H9 (cell line): ENCODE data around the gene PPIF. TPM values are rescaled to one million over a fixed set of nuclear protein-coding genes. Genes with fewer than 3 reads are reported as not detected.

Experiments used
- DNase-seq: peaks from one replicate; pipeline ENCODE4 v3.0.0-alpha.2; 2017
- H2AFZ ChIP-seq: one replicate; pipeline ENCODE4 v1.6.1; 2013; ENCODE audit warnings: mild to moderate bottlenecking, low read length, control low read depth, moderate library complexity
- H2AK5ac ChIP-seq: 2 replicates; pipeline ENCODE4 v1.6.1; 2013; ENCODE audit warnings: low read length, control low read depth, mixed read lengths; ENCODE audit not compliant: insufficient read length
- H2BK120ac ChIP-seq: one replicate; pipeline ENCODE4 v1.6.1; 2013; ENCODE audit warnings: low read depth, mild to moderate bottlenecking, low read length, control low read depth, inconsistent platforms; ENCODE audit not compliant: poor library complexity, severe bottlenecking
- H2BK12ac ChIP-seq: 2 replicates; pipeline ENCODE4 v1.6.1; 2013; ENCODE audit warnings: low read length, control low read depth, mixed read lengths, low read depth; ENCODE audit not compliant: insufficient read length
- H2BK15ac ChIP-seq: 2 replicates; pipeline ENCODE4 v1.6.1; 2013; ENCODE audit warnings: low read depth, low read length, control low read depth
- H2BK20ac ChIP-seq: one replicate; pipeline ENCODE4 v1.6.1; 2013; ENCODE audit warnings: low read depth, mild to moderate bottlenecking, low read length, control low read depth, inconsistent platforms; ENCODE audit not compliant: poor library complexity, severe bottlenecking
- H2BK5ac ChIP-seq: 2 replicates; pipeline ENCODE4 v1.6.1; 2013; ENCODE audit warnings: low read length, control low read depth, mixed read lengths; ENCODE audit not compliant: insufficient read length
- H3K14ac ChIP-seq: 2 replicates; pipeline ENCODE4 v1.6.1; 2013; ENCODE audit warnings: low read length, control low read depth; ENCODE audit not compliant: insufficient read depth
- H3K18ac ChIP-seq: 2 replicates; pipeline ENCODE4 v1.6.1; 2013; ENCODE audit warnings: low read depth, mild to moderate bottlenecking, mixed read lengths, low read length, control low read depth; ENCODE audit not compliant: insufficient read length
- H3K23ac ChIP-seq: 2 replicates; pipeline ENCODE4 v1.6.1; 2013; ENCODE audit warnings: low read length, control low read depth, mixed read lengths, low read depth; ENCODE audit not compliant: insufficient read length
- H3K23me2 ChIP-seq: 2 replicates; pipeline ENCODE4 v1.6.1; 2013; ENCODE audit warnings: low read depth, mild to moderate bottlenecking, mixed read lengths, low read length, control low read depth; ENCODE audit not compliant: insufficient read length, poor library complexity, severe bottlenecking
- H3K27ac ChIP-seq: 2 replicates; pipeline ENCODE4 v1.5.1; 2013; ENCODE audit warnings: low read length, control low read depth, mixed read lengths, low read depth; ENCODE audit not compliant: insufficient read length
- H3K27me3 ChIP-seq: 2 replicates; pipeline ENCODE4 v1.6.1; 2013; ENCODE audit warnings: low read length, control low read depth, inconsistent platforms; ENCODE audit not compliant: insufficient read depth
- H3K4ac ChIP-seq: 2 replicates; pipeline ENCODE4 v1.6.1; 2013; ENCODE audit warnings: low read depth, mild to moderate bottlenecking, control low read depth, inconsistent platforms, low read length, moderate library complexity
- H3K4me1 ChIP-seq: 2 replicates; pipeline ENCODE4 v1.6.1; 2013; ENCODE audit warnings: low read length, control low read depth, inconsistent platforms; ENCODE audit not compliant: insufficient read depth
- H3K4me2 ChIP-seq: 2 replicates; pipeline ENCODE4 v1.6.1; 2013; ENCODE audit warnings: low read length, control low read depth, mixed read lengths; ENCODE audit not compliant: insufficient read length, insufficient read depth
- H3K56ac ChIP-seq: 2 replicates; pipeline ENCODE4 v1.6.1; 2013; ENCODE audit warnings: low read depth, mild to moderate bottlenecking, mixed read lengths, low read length, control low read depth; ENCODE audit not compliant: insufficient read length
- H3K79me1 ChIP-seq: 2 replicates; pipeline ENCODE4 v1.6.1; 2013; ENCODE audit warnings: low read depth, mild to moderate bottlenecking, moderate library complexity, low read length, control low read depth, inconsistent platforms; ENCODE audit not compliant: insufficient read depth, poor library complexity, severe bottlenecking
- H3K79me2 ChIP-seq: 2 replicates; pipeline ENCODE4 v1.6.1; 2013; ENCODE audit warnings: low read length, control low read depth, inconsistent platforms; ENCODE audit not compliant: insufficient read depth
- H3K9ac ChIP-seq: 2 replicates; pipeline ENCODE4 v1.6.1; 2013; ENCODE audit warnings: low read length, control low read depth, mixed read lengths; ENCODE audit not compliant: insufficient read length; ENCODE audit errors: extremely low read depth
- H3K9me3 ChIP-seq: one replicate; pipeline ENCODE4 v1.6.1; 2013; ENCODE audit warnings: low read depth, low read length, inconsistent platforms; ENCODE audit not compliant: control insufficient read depth
- H3T11ph ChIP-seq: one replicate; pipeline ENCODE4 v1.6.1; 2013; ENCODE audit warnings: mild to moderate bottlenecking, low read length, control low read depth, inconsistent platforms
- H4K20me1 ChIP-seq: one replicate; pipeline ENCODE4 v1.6.1; 2013; ENCODE audit not compliant: control insufficient read depth, insufficient read length, insufficient read depth
- H4K5ac ChIP-seq: 2 replicates; pipeline ENCODE4 v1.6.1; 2013; ENCODE audit warnings: low read depth, mild to moderate bottlenecking, mixed read lengths, low read length, control low read depth; ENCODE audit not compliant: insufficient read length
- H4K8ac ChIP-seq: replicated peaks from 2 replicates; pipeline ENCODE4 v1.6.1; 2013; ENCODE audit warnings: low read length, control low read depth, mixed read lengths, low read depth; ENCODE audit not compliant: insufficient read length
- H4K91ac ChIP-seq: 2 replicates; pipeline ENCODE4 v1.6.1; 2013; ENCODE audit warnings: low read depth, mild to moderate bottlenecking, moderate library complexity, mixed read lengths, low read length, control low read depth; ENCODE audit not compliant: insufficient read length
- H3K27ac Mint-ChIP-seq, 3 experiments: 2 replicates in 2 of 3; 3 replicates in 1 of 3; pipeline ENCODE4 v1.8.0; 2020 to 2021; ENCODE audit warnings: mixed read lengths in 3 of 3, mild to moderate bottlenecking in 1 of 3, moderate library complexity in 1 of 3
- H3K27me3 Mint-ChIP-seq: 2 replicates; pipeline ENCODE4 v1.8.0; 2021; ENCODE audit warnings: low read depth, mild to moderate bottlenecking, moderate library complexity, mixed read lengths
- H3K36me3 Mint-ChIP-seq, 3 experiments: 2 replicates in 2 of 3; 3 replicates in 1 of 3; pipeline ENCODE4 v1.8.0; 2020 to 2021; ENCODE audit warnings: low read depth in 3 of 3, mixed read lengths in 3 of 3; ENCODE audit not compliant: insufficient read depth in 1 of 3
- H3K4me1 Mint-ChIP-seq, 2 experiments: 2 replicates each; pipeline ENCODE4 v1.8.0; 2020; ENCODE audit warnings: mixed read lengths in 2 of 2
- H3K4me3 Mint-ChIP-seq, 2 experiments: 2 replicates in 1 of 2; 3 replicates in 1 of 2; pipeline ENCODE4 v1.8.0; 2020 to 2021; ENCODE audit warnings: mild to moderate bottlenecking in 2 of 2, mixed read lengths in 2 of 2, moderate library complexity in 1 of 2
- H3K9me3 Mint-ChIP-seq, 2 experiments: 2 replicates in 1 of 2; 3 replicates in 1 of 2; pipeline ENCODE4 v1.8.0; 2020; ENCODE audit warnings: mild to moderate bottlenecking in 2 of 2, mixed read lengths in 2 of 2, moderate library complexity in 1 of 2
- WGBS: extraction: QIAGEN DNeasy Blood & Tissue Kit; methylation state at CpG from one replicate; pipeline ENCODE4 v1.1.7; 2013; ENCODE audit warnings: missing lambda C conversion rate, low lambda C conversion rate, mixed read lengths; ENCODE audit not compliant: insufficient read length; ENCODE audit errors: extremely low coverage; 5-methylcytosine and 5-hydroxymethylcytosine counted together
- total RNA-seq: library from RNA; stranded (reverse); gene quantifications from 2 replicates; pipeline ENCODE4 v1.2.1, GENCODE V29; 2021
- TF ChIP-seq, protein P1 (sequence below): fragments of 200-600 bp; sonication (generic); conservative IDR thresholded peaks from 3 replicates; pipeline ENCODE4 v1.8.0; 2021; ENCODE audit warnings: antibody characterized with exemption, mild to moderate bottlenecking

PPIF gene
- total RNA-seq, 1 experiment from 2014 or later = 79.7 TPM

DNA sequence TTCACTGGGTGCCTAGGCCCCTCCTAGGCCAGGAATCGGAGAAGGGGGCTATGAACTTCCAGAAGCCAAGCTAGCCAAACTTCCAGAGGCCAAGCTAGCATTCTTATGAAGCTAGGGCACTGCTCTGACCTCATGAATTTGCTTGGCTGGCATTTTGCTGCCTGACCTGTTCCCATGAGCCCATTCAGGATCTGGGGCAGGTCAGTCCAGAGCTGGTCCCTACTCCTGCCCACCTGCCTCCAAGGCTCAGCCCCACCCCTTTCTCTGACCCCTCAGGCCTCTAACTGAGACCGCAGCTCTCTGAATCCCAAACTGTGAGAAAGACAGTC, 1.3 kb upstream of the PPIF start:
- Histone ChIP-seq H3K14ac (no peak overlapping the region), H2BK20ac (no peak overlapping the region), H4K20me1 (no peaks in the 10 kb centered on the region), H3K27me3 (no peaks in the 10 kb centered on the region), H4K5ac (no peak overlapping the region), H3K23ac (no peak overlapping the region), H3K4me2 (no peak overlapping the region), H4K91ac (no peak overlapping the region), H3K56ac (no peak overlapping the region), H3K23me2 (peaks cover 5% of the 10 kb centered on the region), H3K9me3 (no peaks in the 10 kb centered on the region), H2BK15ac (no peak overlapping the region), H3T11ph (no peak overlapping the region), H3K4ac (no peak overlapping the region), H2BK120ac (no peak overlapping the region), H3K18ac (no peak overlapping the region), H2AFZ (no peak overlapping the region), H2BK5ac (no peak overlapping the region), H4K8ac (no peak overlapping the region), H2AK5ac (no peak overlapping the region), H3K79me2 (no peaks in the 10 kb centered on the region), H3K4me1 (0 out of 2 replicates have a peak, but pooled peaks cover 5% of the 10 kb centered on the region), H2BK12ac (no peak overlapping the region), H3K27ac (no peak overlapping the region), H3K9ac (no peak overlapping the region), H3K79me1 (peaks cover 5% of the 10 kb centered on the region)
- Mint-ChIP-seq H3K27me3 (peaks cover 12% of the 10 kb centered on the region), H3K27ac (no peak overlapping the region), H3K9me3 (no peaks in the 10 kb centered on the region), H3K4me1 (peaks cover 8 to 23% of the 10 kb centered on the region in 2 experiments), H3K4me3 (no peak overlapping the region), H3K36me3 (peaks cover 11 to 24% (median 22%) of the 10 kb centered on the region in 3 experiments; a peak in 6 of 7 replicates)
- TF ChIP-seq, protein P1, sequence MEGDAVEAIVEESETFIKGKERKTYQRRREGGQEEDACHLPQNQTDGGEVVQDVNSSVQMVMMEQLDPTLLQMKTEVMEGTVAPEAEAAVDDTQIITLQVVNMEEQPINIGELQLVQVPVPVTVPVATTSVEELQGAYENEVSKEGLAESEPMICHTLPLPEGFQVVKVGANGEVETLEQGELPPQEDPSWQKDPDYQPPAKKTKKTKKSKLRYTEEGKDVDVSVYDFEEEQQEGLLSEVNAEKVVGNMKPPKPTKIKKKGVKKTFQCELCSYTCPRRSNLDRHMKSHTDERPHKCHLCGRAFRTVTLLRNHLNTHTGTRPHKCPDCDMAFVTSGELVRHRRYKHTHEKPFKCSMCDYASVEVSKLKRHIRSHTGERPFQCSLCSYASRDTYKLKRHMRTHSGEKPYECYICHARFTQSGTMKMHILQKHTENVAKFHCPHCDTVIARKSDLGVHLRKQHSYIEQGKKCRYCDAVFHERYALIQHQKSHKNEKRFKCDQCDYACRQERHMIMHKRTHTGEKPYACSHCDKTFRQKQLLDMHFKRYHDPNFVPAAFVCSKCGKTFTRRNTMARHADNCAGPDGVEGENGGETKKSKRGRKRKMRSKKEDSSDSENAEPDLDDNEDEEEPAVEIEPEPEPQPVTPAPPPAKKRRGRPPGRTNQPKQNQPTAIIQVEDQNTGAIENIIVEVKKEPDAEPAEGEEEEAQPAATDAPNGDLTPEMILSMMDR = no peak
- no CpG with 5 or more reads among the region's 2 CpGs for WGBS
- DNase-seq = peak; percentile 21
